GM12878 (cell line): ENCODE measurements around the gene PPARA.

Source experiments
- CREB1 ChIP-seq: IDR thresholded peaks from 2 replicates; pipeline ENCODE4 v1.6.1; 2012; ENCODE audit warnings: low read depth, mild to moderate bottlenecking, inconsistent platforms
- CTCF ChIP-seq, 3 experiments: IDR thresholded peaks in 2 of 3; conservative IDR thresholded peaks in 1 of 3; 2 replicates each; pipeline ENCODE4 v1.5.1; 2011; ENCODE audit warnings: low read depth in 3 of 3, low read length in 3 of 3, mild to moderate bottlenecking in 3 of 3, control low read depth in 2 of 3, moderate library complexity in 2 of 3, inconsistent platforms in 1 of 3, mixed read lengths in 1 of 3; ENCODE audit not compliant: control insufficient read depth in 2 of 3, insufficient read depth in 1 of 3; ENCODE audit errors: extremely low read depth in 1 of 3
- HDAC2 ChIP-seq: fragments of 200-600 bp; sonication (generic); IDR thresholded peaks from 2 replicates; pipeline ENCODE4 v1.6.1; 2017
- MTA3 ChIP-seq: IDR thresholded peaks from 2 replicates; pipeline ENCODE4 v1.6.1; 2012; ENCODE audit warnings: low read length, inconsistent platforms, borderline replicate concordance
- NFIC ChIP-seq: IDR thresholded peaks from 2 replicates; pipeline ENCODE4 v1.6.1; 2012; ENCODE audit warnings: low read depth, mild to moderate bottlenecking, inconsistent platforms, low read length, moderate library complexity
- POLR2A ChIP-seq: IDR thresholded peaks from 2 replicates; pipeline ENCODE4 v1.6.1; 2011; ENCODE audit warnings: low read depth, mild to moderate bottlenecking, low read length
- POLR2AphosphoS5 ChIP-seq: IDR thresholded peaks from 2 replicates; pipeline ENCODE4 v1.6.1; 2011; ENCODE audit warnings: mild to moderate bottlenecking, low read length, inconsistent platforms
- REST ChIP-seq: IDR thresholded peaks from 2 replicates; pipeline ENCODE4 v1.6.1; 2012; ENCODE audit warnings: mild to moderate bottlenecking, low read depth, low read length
- RFX5 ChIP-seq: IDR thresholded peaks from 2 replicates; pipeline ENCODE4 v1.6.1; 2011; ENCODE audit warnings: low read depth, low read length, improper control_type of control experiment
- SMAD5 ChIP-seq: IDR thresholded peaks from 2 replicates; pipeline ENCODE4 v1.6.1; 2016; ENCODE audit warnings: antibody characterized with exemption, low read depth
- SUZ12 ChIP-seq: fragments of 200-600 bp; sonication (generic); IDR thresholded peaks from one replicate; pipeline ENCODE4 v1.6.1; 2018; ENCODE audit warnings: antibody characterized with exemption, mild to moderate bottlenecking; ENCODE audit not compliant: unreplicated experiment
- USF1 ChIP-seq: IDR thresholded peaks from 2 replicates; pipeline ENCODE4 v1.6.1; 2011; ENCODE audit warnings: borderline replicate concordance, low read depth, mild to moderate bottlenecking, moderate library complexity, mixed read lengths, low read length; ENCODE audit not compliant: insufficient read depth; ENCODE audit errors: extremely low read length
- USF2 ChIP-seq: IDR thresholded peaks from 2 replicates; pipeline ENCODE4 v1.6.1; 2011; ENCODE audit warnings: low read depth, low read length, improper control_type of control experiment, borderline replicate concordance
- ZNF274 ChIP-seq: IDR thresholded peaks from one replicate; pipeline ENCODE4 v1.8.0; 2011; ENCODE audit not compliant: insufficient read length, insufficient read depth

- TF ChIP-seq REST (no peak), CTCF (IDR thresholded peaks at IDR 0.05 in 2 of 3, conservative IDR thresholded peaks at IDR 0.05 in 1 of 3; ENCODE audit: control insufficient read depth in 2 of 3, extremely low read depth in 1 of 3, insufficient read depth in 1 of 3, low read depth in 3 of 3, low read length in 3 of 3) (no peak), POLR2AphosphoS5 (no peak), HDAC2 (no peak), SMAD5 (no peak), USF2 (no peak), CREB1 (no peak), SUZ12 (no peak), POLR2A (no peak), MTA3 (no peak), RFX5 (no peak), ZNF274 (no peak), NFIC (no peak), USF1 (no peak)
These were observed 45.3 kb downstream of the PPARA start for GRCh38 chr22:46195487-46196165.
